Thyroid gland (tissue), 4 donors: ENCODE measurements around the gene NUDT14. TPM values are rescaled to one million over a fixed set of nuclear protein-coding genes. Genes with fewer than 3 reads are reported as not detected.

Experiments used
- DNase-seq, 2 donors: peaks; one replicate each; pipeline ENCODE4 v3.0.0-alpha.2; 2019
- H3K27ac ChIP-seq, 3 donors: fragments of 200-600 bp; sonication (generic); 1 replicate in 2 of 3; 2 replicates in 1 of 3; pipeline ENCODE4 v1.5.1; 2016 to 2019; ENCODE audit warnings: mild to moderate bottlenecking in 1 of 3, moderate library complexity in 1 of 3
- H3K27me3 ChIP-seq: fragments of 200-600 bp; sonication (generic); one replicate; pipeline ENCODE4 v1.5.1; 2019
- H3K36me3 ChIP-seq, 2 donors: fragments of 200-600 bp; sonication (generic); one replicate each; pipeline ENCODE4 v1.5.1; 2016 to 2019
- H3K4me1 ChIP-seq, 2 donors: fragments of 200-600 bp; sonication (generic); one replicate each; pipeline ENCODE4 v1.5.1; 2017 to 2019
- H3K4me3 ChIP-seq, 3 donors: fragments of 200-600 bp; sonication (generic); replicated peaks in 1 of 3; 1 replicate in 2 of 3; 2 replicates in 1 of 3; pipeline ENCODE4 v1.5.1; 2016; ENCODE audit warnings: mild to moderate bottlenecking in 1 of 3
- H3K9me3 ChIP-seq: fragments of 200-600 bp; sonication (generic); one replicate; pipeline ENCODE4 v1.5.1; 2017
- POLR2A ChIP-seq, 2 donors: fragments of 450-650 bp; IDR thresholded peaks; one replicate each; pipeline ENCODE4 v1.6.1; 2017; ENCODE audit warnings: antibody characterized with exemption in 2 of 2, mild to moderate bottlenecking in 2 of 2, moderate library complexity in 1 of 2
- WGBS, 2 donors: methylation state at CpG; one replicate each; pipeline ENCODE4 v1.1.5; 2017; 5-methylcytosine and 5-hydroxymethylcytosine counted together
- intact Hi-C: fragments of 100-400 bp; cut with DNase I; formaldehyde crosslinking; loops from one replicate; pipeline ENCODE4 v1.15.1; 2023
- total RNA-seq, 4 donors: library from RNA; depleted of rRNA; stranded (reverse); fragments of >200 nt; gene quantifications; one replicate each; pipeline ENCODE4 v1.2.3, GENCODE V29; 2016
- TF ChIP-seq, protein P1 (sequence below), 6 experiments: fragments of 200-600 bp in 3 of 6; fragments of 450-650 bp in 3 of 6; sonication (generic) in 3 of 6; IDR thresholded peaks; one replicate each; pipeline ENCODE4 v1.5.1; 2016 to 2019; ENCODE audit warnings: antibody characterized with exemption in 6 of 6, mild to moderate bottlenecking in 2 of 6, inconsistent platforms in 1 of 6, moderate library complexity in 1 of 6

NUDT14 gene
- total RNA-seq, 4 donors from 2014 or later: 15.2 to 29.1 (median 20.1) TPM

- Histone ChIP-seq H3K36me3 (no peaks in the 10 kb centered on the region), H3K27me3 (no peaks in the 10 kb centered on the region), H3K27ac (peak overlapping the region in 1 of 3 donors; percentile 24), H3K4me3 (no peak overlapping the region), H3K4me1 (no peaks in the 10 kb centered on the region), H3K9me3 (no peaks in the 10 kb centered on the region)
- WGBS, 2 donors: 75 to 76% methylated on average over 8 to 12 of the region's 14 CpGs
- no peak for DNase-seq
- no peak for TF ChIP-seq POLR2A (IDR thresholded peaks at IDR 0.05)
- TF ChIP-seq, protein P1, sequence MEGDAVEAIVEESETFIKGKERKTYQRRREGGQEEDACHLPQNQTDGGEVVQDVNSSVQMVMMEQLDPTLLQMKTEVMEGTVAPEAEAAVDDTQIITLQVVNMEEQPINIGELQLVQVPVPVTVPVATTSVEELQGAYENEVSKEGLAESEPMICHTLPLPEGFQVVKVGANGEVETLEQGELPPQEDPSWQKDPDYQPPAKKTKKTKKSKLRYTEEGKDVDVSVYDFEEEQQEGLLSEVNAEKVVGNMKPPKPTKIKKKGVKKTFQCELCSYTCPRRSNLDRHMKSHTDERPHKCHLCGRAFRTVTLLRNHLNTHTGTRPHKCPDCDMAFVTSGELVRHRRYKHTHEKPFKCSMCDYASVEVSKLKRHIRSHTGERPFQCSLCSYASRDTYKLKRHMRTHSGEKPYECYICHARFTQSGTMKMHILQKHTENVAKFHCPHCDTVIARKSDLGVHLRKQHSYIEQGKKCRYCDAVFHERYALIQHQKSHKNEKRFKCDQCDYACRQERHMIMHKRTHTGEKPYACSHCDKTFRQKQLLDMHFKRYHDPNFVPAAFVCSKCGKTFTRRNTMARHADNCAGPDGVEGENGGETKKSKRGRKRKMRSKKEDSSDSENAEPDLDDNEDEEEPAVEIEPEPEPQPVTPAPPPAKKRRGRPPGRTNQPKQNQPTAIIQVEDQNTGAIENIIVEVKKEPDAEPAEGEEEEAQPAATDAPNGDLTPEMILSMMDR (IDR thresholded peaks at IDR 0.05): no peak
- intact Hi-C loops: no loop called here
These were observed 28.3 kb downstream of the NUDT14 start for GRCh38 chr14:105152794-105153241.

DNA sequence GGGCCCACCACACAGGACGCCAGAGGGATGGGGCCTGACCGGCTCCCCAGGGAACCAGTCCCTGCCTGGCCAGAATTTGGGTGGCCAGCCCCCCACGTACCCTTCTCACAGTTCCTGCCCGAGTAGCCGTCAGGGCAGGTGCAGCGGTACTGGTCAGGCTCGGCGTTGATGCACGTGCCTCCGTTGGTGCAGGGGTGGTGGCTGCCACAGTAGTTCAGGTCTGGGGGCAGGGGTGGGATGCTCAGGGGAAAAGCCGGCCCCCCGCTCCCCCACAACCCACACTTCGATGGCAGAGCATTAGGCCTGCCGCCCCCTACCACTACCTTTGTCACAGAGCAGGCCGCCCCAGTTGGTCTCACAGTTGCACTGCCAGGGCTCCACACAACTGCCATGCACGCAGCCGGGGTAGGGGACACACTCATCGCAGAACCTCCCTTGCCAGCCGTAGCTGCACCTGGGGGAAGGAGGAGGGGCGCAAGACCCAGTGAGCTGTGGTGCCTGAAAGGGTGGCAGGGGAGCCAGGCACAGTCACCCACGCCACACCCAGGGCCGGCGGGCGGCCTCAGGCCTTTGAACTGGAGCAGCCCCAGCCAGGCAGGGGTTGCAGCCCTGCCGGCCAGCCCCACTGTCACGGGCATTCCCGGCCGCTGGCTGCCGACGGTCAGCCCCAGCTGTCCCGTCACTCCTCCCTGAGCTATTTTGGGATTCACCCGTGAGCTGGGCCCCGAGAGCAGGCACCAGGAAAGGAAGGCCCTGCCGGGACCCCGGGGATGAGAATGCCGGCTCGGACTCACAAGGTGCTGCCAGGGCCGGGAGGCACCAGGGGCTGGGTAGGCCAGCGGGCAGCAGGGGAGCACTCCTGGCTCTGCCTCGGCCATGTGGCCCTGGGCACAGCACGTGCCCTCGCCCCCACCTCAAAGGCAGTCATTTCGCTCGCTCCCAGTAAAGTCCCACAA is 29.0 kb downstream of the NUDT14 start:
- DNase-seq: no peak
- intact Hi-C loops: no loop called here
- no peak overlapping the region for H3K27ac ChIP-seq
- H3K4me1 ChIP-seq: no peaks in the 10 kb centered on the region
- H3K9me3 ChIP-seq: no peaks in the 10 kb centered on the region
- H3K27me3 ChIP-seq: no peaks in the 10 kb centered on the region
- WGBS, 2 donors: 87 to 94% methylated on average over 14 to 26 of the region's 44 CpGs
- H3K4me3 ChIP-seq: no peak overlapping the region
- TF ChIP-seq POLR2A (IDR thresholded peaks at IDR 0.05): no peak
- TF ChIP-seq, protein P1 (IDR thresholded peaks at IDR 0.05): no peak
- no peaks in the 10 kb centered on the region for H3K36me3 ChIP-seq

DNA sequence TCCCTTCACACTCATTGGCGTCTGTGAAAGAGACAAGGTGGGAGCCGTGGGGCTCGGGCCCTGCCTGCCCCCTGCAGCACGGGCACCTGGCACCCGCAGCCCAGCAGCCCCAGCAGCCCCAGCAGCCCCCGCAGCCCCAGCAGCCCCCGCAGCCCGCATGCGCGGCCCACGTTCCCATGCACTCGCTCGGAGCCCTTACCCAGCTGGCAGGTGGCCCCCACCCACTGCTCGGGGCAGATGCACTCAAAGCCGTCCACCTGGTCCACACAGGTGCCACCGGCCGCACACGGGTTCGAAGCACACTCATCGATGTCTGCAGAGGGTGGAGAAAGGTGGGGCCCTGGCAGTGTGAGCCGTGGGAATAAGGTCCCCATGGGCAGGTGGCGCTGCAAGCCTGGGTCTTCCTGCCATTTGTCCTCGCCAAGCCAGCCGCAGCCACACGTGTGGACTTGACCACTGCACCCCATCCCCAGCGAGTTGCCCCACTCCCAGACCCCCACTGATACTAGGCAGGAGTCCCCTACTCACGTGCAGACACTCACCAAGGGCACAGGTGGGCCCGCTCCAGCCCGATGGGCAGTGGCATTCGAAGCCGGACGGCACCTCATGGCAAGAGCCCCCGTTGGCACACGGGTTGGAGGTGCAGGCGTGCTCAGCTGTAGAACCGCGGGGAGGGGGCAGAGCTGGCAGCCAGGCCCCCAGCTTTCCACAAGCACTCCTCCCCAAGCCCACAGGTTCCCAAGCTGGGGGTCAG is 29.9 kb downstream of the NUDT14 start:
- Histone ChIP-seq H3K27me3 (no peaks in the 10 kb centered on the region), H3K9me3 (no peaks in the 10 kb centered on the region), H3K36me3 (no peaks in the 10 kb centered on the region), H3K4me1 (no peaks in the 10 kb centered on the region), H3K4me3 (no peak overlapping the region), H3K27ac (no peak overlapping the region)
- no peak for DNase-seq
- 91 to 93% methylated on average over 14 to 31 of the region's 37 CpGs for WGBS, 2 donors
- TF ChIP-seq, protein P1 (IDR thresholded peaks at IDR 0.05): no peak
- TF ChIP-seq POLR2A (IDR thresholded peaks at IDR 0.05): no peak
- intact Hi-C loops: no loop called here

GRCh38 chr14:105150368-105151083 is 30.6 kb downstream of the NUDT14 start:
- no peak for DNase-seq
- intact Hi-C loops: no loop called here
- Histone ChIP-seq H3K4me1 (no peaks in the 10 kb centered on the region), H3K36me3 (no peaks in the 10 kb centered on the region), H3K9me3 (no peaks in the 10 kb centered on the region), H3K4me3 (no peak overlapping the region), H3K27ac (no peak overlapping the region), H3K27me3 (no peaks in the 10 kb centered on the region)
- TF ChIP-seq POLR2A (IDR thresholded peaks at IDR 0.05): no peak
- TF ChIP-seq, protein P1 (IDR thresholded peaks at IDR 0.05): no peak
- 92 to 96% methylated on average over 5 to 19 of the region's 35 CpGs for WGBS, 2 donors
